ENCODE data around the gene VPS9D1. TPM values are rescaled to one million over a fixed set of nuclear protein-coding genes. Genes with fewer than 3 reads are reported as not detected.
A peak's percentile ranks its signal among the peaks of the same experiment; 100 is the strongest.

Gene VPS9D1
- total and polyA plus RNA-seq, 9 donors: 0.50 to 15.5 (median 9.7) TPM

- H3K36me3 ChIP-seq: no peaks in the 10 kb centered on the region
- H3K27ac ChIP-seq: no peak overlapping the region
- intact Hi-C loops (cut with DNase I): no loop called here
- H3K9me3 ChIP-seq: no peaks in the 10 kb centered on the region
- H3K4me1 ChIP-seq (ENCODE audit: insufficient read depth): peaks cover 2% of the 10 kb centered on the region
- TF ChIP-seq EP300 (IDR thresholded peaks at IDR 0.05) (no peak), POLR2A (IDR thresholded peaks at IDR 0.05) (no peak), CTCF (IDR thresholded peaks at IDR 0.05) (no peak)
- 77 to 82% (median 78%) methylated on average over 17 of the region's 17 CpGs for WGBS, 3 donors
- no peak for DNase-seq
- H3K4me3 ChIP-seq: no peak overlapping the region
- H3K27me3 ChIP-seq: no peaks in the 10 kb centered on the region
These were observed 6.9 kb upstream of the VPS9D1 start for GRCh38 chr16:89727406-89728120.

- TF ChIP-seq EP300 (IDR thresholded peaks at IDR 0.05) (no peak), CTCF (IDR thresholded peaks at IDR 0.05) (no peak), POLR2A (IDR thresholded peaks at IDR 0.05) (no peak)
These were observed 2.9 kb upstream of the VPS9D1 start for GRCh38 chr16:89723279-89724250.

GRCh38 chr16:89722392-89723278 lies 1.9 kb upstream of the VPS9D1 start:
- no peaks in the 10 kb centered on the region for H3K9me3 ChIP-seq
- intact Hi-C loops (cut with DNase I): no loop called here
- 36 to 42% (median 40%) methylated on average over 53 to 56 of the region's 56 CpGs for WGBS, 3 donors
- H3K4me1 ChIP-seq (ENCODE audit: insufficient read depth): peaks cover 11% of the 10 kb centered on the region
- no peaks in the 10 kb centered on the region for H3K36me3 ChIP-seq
- peak overlapping the region; percentile 94 for H3K4me3 ChIP-seq
- H3K27ac ChIP-seq: peak overlapping the region in 1 of 2 donors; percentile 95
- no peaks in the 10 kb centered on the region for H3K27me3 ChIP-seq
- DNase-seq: peak in 3 of 5 donors; percentile 24 to 68 (median 24)
- TF ChIP-seq POLR2A (IDR thresholded peaks at IDR 0.05) (no peak), CTCF (IDR thresholded peaks at IDR 0.05) (no peak), EP300 (IDR thresholded peaks at IDR 0.05) (no peak)

More at GRCh38 chr16:89723279-89724250, 2.9 kb upstream of the VPS9D1 start:
- DNase-seq: peak in 2 of 5 donors; percentile 12 to 54
- WGBS, 3 donors: 77 to 81% (median 79%) methylated on average over 29 to 30 of the region's 30 CpGs
- Histone ChIP-seq H3K27me3 (no peaks in the 10 kb centered on the region), H3K9me3 (no peaks in the 10 kb centered on the region), H3K36me3 (no peaks in the 10 kb centered on the region), H3K4me3 (no peak overlapping the region), H3K4me1 (ENCODE audit: insufficient read depth) (peaks cover 11% of the 10 kb centered on the region), H3K27ac (no peak overlapping the region)
- intact Hi-C loops (cut with DNase I): no loop called here

All from ovary (tissue), 9 donors.